Upper lobe of left lung (tissue), 6 donors: ENCODE measurements around the gene CFAP298. TPM values are rescaled to one million over a fixed set of nuclear protein-coding genes. Genes with fewer than 3 reads are reported as not detected.

Source experiments
- ATAC-seq, 2 donors: fragments of 200-7000 bp; cut with Tn5 transposase; one replicate each; pipeline ENCODE4 v1.9.1; 2022; ENCODE audit warnings: mild to moderate bottlenecking in 2 of 2, moderate library complexity in 2 of 2; ENCODE audit not compliant: low FRiP score in 2 of 2
- DNase-seq, 2 donors: peaks; one replicate each; pipeline ENCODE4 v3.0.0-alpha.2; 2019 to 2020
- H3K27ac ChIP-seq, 4 donors: fragments of 200-600 bp; sonication (generic); one replicate each; pipeline ENCODE4 v1.5.1; 2016 to 2019
- H3K27me3 ChIP-seq, 4 donors: fragments of 200-600 bp; sonication (generic); one replicate each; pipeline ENCODE4 v1.5.1; 2017 to 2019
- H3K36me3 ChIP-seq, 4 donors: fragments of 200-600 bp; sonication (generic); one replicate each; pipeline ENCODE4 v1.5.1; 2016 to 2019
- H3K4me1 ChIP-seq, 4 donors: fragments of 200-600 bp; sonication (generic); one replicate each; pipeline ENCODE4 v1.5.1; 2018 to 2019
- H3K4me3 ChIP-seq, 4 donors: fragments of 200-600 bp; sonication (generic); one replicate each; pipeline ENCODE4 v1.5.1; 2017 to 2019; ENCODE audit warnings: mild to moderate bottlenecking in 2 of 4, moderate library complexity in 1 of 4
- H3K9me3 ChIP-seq, 4 donors: fragments of 200-600 bp; sonication (generic); one replicate each; pipeline ENCODE4 v1.5.1; 2018 to 2019
- CTCF ChIP-seq, 6 experiments: fragments of 450-650 bp in 4 of 6; fragments of 200-600 bp in 2 of 6; sonication (generic) in 2 of 6; IDR thresholded peaks; one replicate each; pipeline ENCODE4 v1.5.1; 2016 to 2019; ENCODE audit warnings: antibody characterized with exemption in 6 of 6
- EP300 ChIP-seq, 4 donors: sonication (generic); formaldehyde crosslinking; IDR thresholded peaks; one replicate each; pipeline ENCODE4 v1.5.1; 2017; ENCODE audit warnings: antibody characterized with exemption in 4 of 4, control low read depth in 2 of 4
- POLR2A ChIP-seq, 4 donors: fragments of 450-650 bp; IDR thresholded peaks; one replicate each; pipeline ENCODE4 v1.5.1; 2016 to 2017; ENCODE audit warnings: antibody characterized with exemption in 4 of 4, mild to moderate bottlenecking in 2 of 4
- POLR2AphosphoS5 ChIP-seq, 2 donors: sonication (generic); formaldehyde crosslinking; IDR thresholded peaks; one replicate each; pipeline ENCODE4 v1.5.1; 2017; ENCODE audit warnings: antibody characterized with exemption in 2 of 2
- WGBS, 2 donors: methylation state at CpG; one replicate each; pipeline ENCODE4 v1.1.5; 2017 to 2018; 5-methylcytosine and 5-hydroxymethylcytosine counted together
- total RNA-seq, 6 donors: library from RNA; depleted of rRNA in 4 of 6; stranded (reverse); fragments of >200 nt in 4 of 6; gene quantifications; one replicate each; pipeline versions ENCODE4 v1.1.0 to v1.2.1, GENCODE V29; 2016 to 2021
- donor health status: DM: no; HTN: no; CAD: no; lungs with moderate emphysema.
- donor health status: DM: no; HTN: yes; CAD: no; lungs with severe emphysema.

CFAP298 gene
- total RNA-seq, 6 donors from 2014 or later: 22.9 to 47.1 (median 30.4) TPM

- Histone ChIP-seq H3K4me3 (no peak overlapping the region), H3K27me3 (no peaks in the 10 kb centered on the region), H3K4me1 (peaks cover 0 to 3% (median 0%) of the 10 kb centered on the region in 4 donors), H3K36me3 (peaks cover 26 to 85% (median 63%) of the 10 kb centered on the region in 4 donors), H3K27ac (no peak overlapping the region), H3K9me3 (no peaks in the 10 kb centered on the region)
- TF ChIP-seq CTCF (IDR thresholded peaks at IDR 0.05): no peak
- no peak for DNase-seq
- WGBS, 2 donors: 84 to 90% methylated on average over 8 of the region's 8 CpGs
- ATAC-seq: no peak
Measured at GRCh38 chr21:32605469-32605868, 6.7 kb downstream of the CFAP298 start.

- no peak overlapping the region for H3K27ac ChIP-seq
- no peak overlapping the region for H3K4me3 ChIP-seq
- peaks cover 28 to 94% (median 67%) of the 10 kb centered on the region in 4 donors for H3K36me3 ChIP-seq
- TF ChIP-seq EP300 (IDR thresholded peaks at IDR 0.05) (no peak), POLR2A (IDR thresholded peaks at IDR 0.05) (no peak), CTCF (IDR thresholded peaks at IDR 0.05) (no peak), POLR2AphosphoS5 (IDR thresholded peaks at IDR 0.05) (no peak)
- ATAC-seq (no peak), DNase-seq (no peak)
- H3K4me1 ChIP-seq: no peaks in the 10 kb centered on the region
- no peaks in the 10 kb centered on the region for H3K27me3 ChIP-seq
- 84 to 88% methylated on average over 7 of the region's 8 CpGs for WGBS, 2 donors
- H3K9me3 ChIP-seq: no peaks in the 10 kb centered on the region
Measured at GRCh38 chr21:32604464-32604863, 7.7 kb downstream of the CFAP298 start.

GRCh38 chr21:32603131-32603530 lies 9.0 kb downstream of the CFAP298 start:
- no peak for TF ChIP-seq EP300 (IDR thresholded peaks at IDR 0.05)
- no peak for TF ChIP-seq POLR2A (IDR thresholded peaks at IDR 0.05)
- no peak for TF ChIP-seq POLR2AphosphoS5 (IDR thresholded peaks at IDR 0.05)
- no peak for TF ChIP-seq CTCF (IDR thresholded peaks at IDR 0.05)
- DNase-seq (no peak), ATAC-seq (no peak)
- Histone ChIP-seq H3K4me1 (no peaks in the 10 kb centered on the region), H3K9me3 (no peaks in the 10 kb centered on the region), H3K36me3 (peaks cover 24 to 89% (median 62%) of the 10 kb centered on the region in 4 donors), H3K27ac (no peak overlapping the region), H3K27me3 (no peaks in the 10 kb centered on the region), H3K4me3 (no peak overlapping the region)
- WGBS, 2 donors: 82 to 84% methylated on average over 8 of the region's 8 CpGs

- no peak for DNase-seq
- H3K27me3 ChIP-seq: no peaks in the 10 kb centered on the region
- no peak for ATAC-seq
- no peaks in the 10 kb centered on the region for H3K9me3 ChIP-seq
- H3K4me1 ChIP-seq: no peaks in the 10 kb centered on the region
- WGBS, 2 donors: 90 to 97% methylated on average over 5 to 6 of the region's 6 CpGs
- no peak for TF ChIP-seq EP300 (IDR thresholded peaks at IDR 0.05)
- no peak for TF ChIP-seq POLR2A (IDR thresholded peaks at IDR 0.05)
- TF ChIP-seq POLR2AphosphoS5 (IDR thresholded peaks at IDR 0.05): no peak
- no peak for TF ChIP-seq CTCF (IDR thresholded peaks at IDR 0.05)
- H3K27ac ChIP-seq: no peak overlapping the region
- H3K36me3 ChIP-seq: peaks cover 24 to 79% (median 58%) of the 10 kb centered on the region in 4 donors
- no peak overlapping the region for H3K4me3 ChIP-seq
Measured at GRCh38 chr21:32602099-32602498, 10.1 kb downstream of the CFAP298 start.

GRCh38 chr21:32599526-32599925 lies 12.7 kb downstream of the CFAP298 start:
- H3K27me3 ChIP-seq: no peaks in the 10 kb centered on the region
- 84 to 93% methylated on average over 8 of the region's 8 CpGs for WGBS, 2 donors
- ATAC-seq: no peak

More at GRCh38 chr21:32599526-32599925, 12.7 kb downstream of the CFAP298 start:
- no peak overlapping the region for H3K27ac ChIP-seq
- H3K4me3 ChIP-seq: no peak overlapping the region
- H3K9me3 ChIP-seq: no peaks in the 10 kb centered on the region
- no peaks in the 10 kb centered on the region for H3K4me1 ChIP-seq
- no peak for TF ChIP-seq POLR2AphosphoS5 (IDR thresholded peaks at IDR 0.05)
- DNase-seq: peak in 1 of 2 donors; percentile 52
- H3K36me3 ChIP-seq: peaks cover 13 to 53% (median 37%) of the 10 kb centered on the region in 4 donors
